Midbrain (tissue), 1 donor: ENCODE measurements around the gene AK8.

Source experiments
- DNase-seq: peaks from one replicate; lab custom pipeline; 2025; lab: John Stamatoyannopoulos, UW

Gene AK8

DNA sequence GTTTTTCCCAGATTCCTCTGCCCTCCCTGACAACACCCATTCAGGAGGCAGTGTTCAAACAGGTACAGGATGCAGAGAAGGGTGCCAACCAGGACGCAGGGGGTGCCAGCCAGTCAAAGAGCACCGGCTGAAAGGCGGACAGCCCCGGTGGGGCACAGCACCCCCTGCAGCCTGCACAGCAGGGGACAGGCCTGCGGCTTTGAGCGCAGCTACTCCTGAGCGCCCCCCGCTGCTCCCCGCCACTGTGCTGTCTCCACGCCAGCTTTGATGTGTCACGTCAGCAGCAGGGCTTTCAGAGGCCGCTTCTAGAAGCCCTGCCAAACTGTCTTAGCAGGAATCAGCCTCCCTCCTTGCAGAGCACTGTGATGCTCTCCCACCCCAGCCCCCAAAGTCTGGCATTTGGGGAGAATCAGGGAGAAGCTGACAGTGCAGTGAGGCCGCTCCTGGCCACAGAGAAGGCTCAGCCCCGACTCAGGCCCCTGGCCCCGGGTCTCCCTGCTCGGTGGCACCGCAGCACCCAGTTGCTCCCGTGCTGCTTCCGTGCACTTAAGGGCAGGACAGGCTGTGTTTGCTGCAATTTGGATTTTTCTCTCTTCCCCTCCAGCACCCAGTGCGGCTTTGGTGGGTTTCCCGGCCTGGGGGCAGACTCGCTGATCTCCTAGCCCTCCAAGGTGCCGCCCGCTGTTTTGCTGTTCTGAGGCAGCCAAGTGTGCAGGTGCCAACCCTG is 20.3 kb downstream of the AK8 start:
- no peak for DNase-seq

DNA sequence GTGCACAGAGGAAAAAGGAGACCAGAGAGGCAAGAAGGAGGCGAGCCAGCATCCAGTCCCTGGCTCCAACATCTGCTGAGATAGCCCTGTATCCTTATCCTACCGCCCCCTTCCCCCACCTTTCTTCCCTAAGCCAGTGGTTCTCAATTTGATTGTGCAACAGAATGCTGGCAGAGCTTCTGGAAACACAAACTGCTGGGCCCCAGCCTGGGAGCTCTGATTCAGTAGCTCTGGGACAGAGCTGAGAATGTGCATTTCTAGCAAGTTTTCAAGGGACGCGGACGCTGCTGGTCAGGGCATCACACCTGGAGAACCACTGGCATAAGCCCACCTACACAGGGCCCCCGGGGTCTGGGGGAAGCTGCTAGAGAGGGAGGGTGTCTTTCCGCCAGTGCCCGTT is 21.1 kb downstream of the AK8 start:
- DNase-seq, result peak; percentile 33

DNA sequence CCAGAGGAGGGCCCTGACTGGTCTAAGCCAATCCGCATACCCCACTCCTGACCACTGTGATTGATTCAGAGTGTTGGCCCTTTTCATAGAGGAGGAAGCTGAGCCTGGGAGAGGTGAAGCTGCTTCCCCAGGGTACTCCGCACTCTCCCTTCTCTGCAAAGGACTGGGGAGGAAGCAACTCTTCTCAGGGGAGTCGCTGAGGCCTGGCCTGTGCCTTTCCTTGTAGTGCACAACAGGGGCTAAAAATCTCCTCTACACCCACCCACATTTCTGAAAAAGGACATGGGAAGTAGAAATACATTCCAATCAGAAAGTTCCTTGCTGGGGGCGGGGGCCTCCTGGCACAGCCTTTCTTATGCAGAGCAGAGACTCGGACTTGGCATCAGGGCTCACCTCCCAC is 22.2 kb downstream of the AK8 start:
- no peak for DNase-seq

DNA sequence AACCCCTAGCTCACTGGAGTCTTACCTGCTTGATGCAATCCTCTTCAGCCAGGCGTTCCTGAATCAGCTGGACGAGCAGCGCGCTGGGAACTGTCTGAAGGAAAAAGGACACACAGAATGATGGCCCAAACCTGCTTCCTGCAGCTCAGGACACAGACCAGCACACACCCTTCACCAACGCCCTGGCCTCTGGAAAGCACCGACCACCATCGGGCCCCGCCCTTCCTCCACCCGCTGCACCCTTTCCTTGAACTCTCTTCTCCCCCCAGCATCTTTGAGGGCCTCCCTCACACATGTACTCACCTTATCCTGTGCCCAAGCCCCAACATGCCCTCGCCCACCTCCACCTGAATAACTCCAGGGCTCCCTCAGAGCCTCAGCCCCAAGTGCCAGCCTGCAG is 23.3 kb downstream of the AK8 start:
- no peak for DNase-seq

DNA sequence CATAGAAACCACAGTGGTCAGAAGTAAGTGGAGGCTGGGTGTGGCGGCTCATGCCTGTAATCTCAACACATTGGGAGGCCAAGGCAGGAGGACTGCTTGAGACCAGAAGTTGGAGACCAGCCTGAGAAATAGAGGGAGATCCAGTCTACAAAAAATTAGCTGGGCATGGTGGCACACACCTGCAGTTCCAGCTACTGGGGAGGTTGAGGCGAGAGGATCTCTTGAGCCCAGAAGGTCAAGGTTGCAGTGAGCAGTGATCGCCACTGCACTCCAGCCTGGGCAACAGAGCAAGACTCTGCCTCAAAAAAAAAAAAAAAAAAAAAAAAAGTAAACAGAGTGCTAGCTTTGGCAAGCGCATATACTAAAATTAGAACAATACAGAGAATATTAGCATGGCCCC is 24.6 kb downstream of the AK8 start:
- no peak for DNase-seq

DNA sequence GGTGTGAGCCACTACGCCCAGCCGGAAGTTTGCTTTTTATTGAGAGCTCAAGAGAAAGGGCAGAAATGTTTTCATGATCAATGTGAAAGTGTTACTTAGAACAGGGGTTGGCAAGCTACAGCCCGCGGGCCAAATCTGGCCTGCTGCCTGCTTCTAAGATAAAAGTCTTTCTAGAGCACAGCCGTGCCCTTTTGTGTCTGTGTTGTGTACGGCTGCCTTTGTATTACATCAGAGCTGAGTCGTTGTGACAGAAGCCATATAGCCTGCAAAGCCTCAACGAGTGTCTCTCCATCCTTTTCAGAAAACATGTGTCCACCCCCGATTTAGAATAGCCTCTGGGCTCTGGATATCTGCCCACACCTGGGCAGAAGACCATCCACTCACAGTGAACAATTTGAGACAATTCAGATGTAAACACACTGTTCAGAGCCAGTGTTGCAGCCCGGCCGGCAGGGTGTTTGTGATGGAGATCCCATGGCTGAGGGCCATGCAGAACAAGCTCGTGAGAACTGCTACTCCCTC is 28.8 kb downstream of the AK8 start:
- DNase-seq, result peak; percentile 11

DNA sequence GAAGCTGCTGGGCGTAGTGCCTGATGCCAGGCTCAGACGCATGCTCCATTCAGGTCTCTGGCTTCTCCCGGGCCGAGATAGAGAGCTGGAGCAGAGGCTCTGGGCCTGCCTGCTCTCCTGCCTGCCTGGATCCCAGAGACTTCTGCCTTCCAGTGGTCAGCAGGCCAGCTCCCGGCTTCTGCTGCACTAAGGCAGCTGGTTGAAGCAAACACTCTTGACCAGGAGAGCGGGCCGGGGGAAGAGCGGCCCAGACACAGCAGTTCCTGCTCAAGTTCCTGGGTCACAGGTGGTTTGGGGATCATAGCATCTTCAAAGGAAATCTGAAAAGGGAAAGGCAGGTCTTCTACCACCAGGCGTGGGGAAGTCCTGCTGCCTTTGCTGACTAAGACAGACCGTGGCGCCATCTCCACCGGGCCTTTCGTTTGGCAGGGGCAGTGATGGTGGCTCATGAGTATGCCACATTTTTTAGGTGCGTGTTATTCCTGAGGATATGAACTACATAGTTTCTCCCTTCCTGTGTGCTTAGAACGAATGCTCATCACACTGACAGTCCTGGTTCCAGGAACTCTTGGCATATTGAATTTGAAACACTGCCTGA is 31.1 kb downstream of the AK8 start:
- DNase-seq, result no peak

DNA sequence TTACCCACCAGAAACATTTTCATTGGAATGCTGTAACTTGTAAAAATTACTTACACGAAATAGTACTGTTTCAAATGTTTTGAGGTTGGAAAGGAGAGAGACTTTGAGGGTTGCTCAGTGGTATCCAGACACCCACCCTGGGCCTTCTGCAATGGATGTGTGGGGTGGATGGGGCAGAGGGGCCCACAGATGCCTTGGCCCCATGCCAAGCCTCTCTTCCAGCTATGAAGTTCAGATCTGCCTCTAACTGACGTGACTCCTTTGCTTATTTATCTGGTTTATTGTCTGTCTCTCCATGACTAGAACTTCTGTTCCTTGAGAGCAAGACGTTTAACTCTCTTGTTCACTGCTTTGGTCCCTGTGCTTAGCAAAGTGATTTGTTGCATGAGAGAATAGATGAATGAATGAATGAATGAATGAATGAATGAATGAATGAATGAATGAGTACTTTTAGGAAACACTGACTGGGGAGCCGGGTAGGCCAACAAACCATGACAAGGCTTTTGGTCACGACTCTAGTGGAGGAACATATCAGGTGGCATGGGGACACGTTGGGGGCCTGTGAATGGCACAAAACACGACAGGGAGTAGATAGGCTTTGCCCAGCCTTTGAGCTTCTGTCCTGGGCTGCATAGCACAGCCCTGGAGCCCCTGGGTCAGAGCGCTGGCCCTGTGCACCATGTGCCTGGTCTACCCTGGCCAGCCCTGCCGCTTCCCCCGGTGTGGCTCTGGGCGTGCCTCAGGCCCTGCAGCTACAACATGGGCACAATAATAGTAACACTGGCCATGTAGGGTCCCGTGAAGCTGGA is 31.8 kb downstream of the AK8 start:
- no peak for DNase-seq

DNA sequence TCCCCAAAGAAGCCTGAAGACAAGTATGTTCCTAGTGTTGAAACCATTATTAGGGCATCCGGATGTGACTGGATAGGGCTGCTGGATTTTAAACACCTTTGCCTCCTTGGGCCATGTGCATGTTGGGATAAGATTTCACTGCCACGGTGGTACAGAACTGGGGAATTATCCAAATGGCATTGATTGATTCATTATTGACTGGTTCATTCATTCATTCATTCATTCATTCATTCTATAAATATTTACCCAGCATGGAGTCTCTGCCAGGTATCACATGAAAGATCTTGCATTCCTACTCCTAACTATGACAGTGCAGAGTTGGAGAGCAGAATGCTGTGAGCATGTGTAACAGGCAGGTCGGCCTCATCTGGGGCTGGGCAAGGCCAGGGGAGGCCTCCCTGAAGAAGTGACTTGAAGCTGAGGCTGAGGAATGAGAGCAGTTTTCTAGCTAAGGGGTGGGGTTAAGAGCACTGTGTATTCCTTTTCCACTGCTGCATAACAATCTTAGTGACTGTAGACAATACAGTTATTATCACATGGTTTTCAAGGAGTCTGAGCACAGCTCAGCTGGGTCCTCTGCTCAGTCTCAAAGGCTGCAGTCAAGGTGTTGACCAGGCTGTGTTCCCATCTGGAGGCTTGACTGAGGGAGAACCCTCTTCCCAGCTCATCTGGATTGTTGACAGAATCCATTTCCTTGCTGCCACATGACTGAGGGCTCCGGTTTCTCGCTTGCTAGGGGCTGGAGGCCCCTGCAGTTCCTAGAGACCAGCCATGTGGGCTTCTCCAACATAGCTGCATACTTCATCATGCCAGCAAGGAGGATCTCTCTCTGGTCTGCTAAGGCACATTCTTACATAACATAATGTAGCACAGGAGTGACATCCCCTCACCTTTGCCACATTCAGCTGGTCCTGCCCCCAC is 35.7 kb downstream of the AK8 start:
- DNase-seq, result no peak

DNA sequence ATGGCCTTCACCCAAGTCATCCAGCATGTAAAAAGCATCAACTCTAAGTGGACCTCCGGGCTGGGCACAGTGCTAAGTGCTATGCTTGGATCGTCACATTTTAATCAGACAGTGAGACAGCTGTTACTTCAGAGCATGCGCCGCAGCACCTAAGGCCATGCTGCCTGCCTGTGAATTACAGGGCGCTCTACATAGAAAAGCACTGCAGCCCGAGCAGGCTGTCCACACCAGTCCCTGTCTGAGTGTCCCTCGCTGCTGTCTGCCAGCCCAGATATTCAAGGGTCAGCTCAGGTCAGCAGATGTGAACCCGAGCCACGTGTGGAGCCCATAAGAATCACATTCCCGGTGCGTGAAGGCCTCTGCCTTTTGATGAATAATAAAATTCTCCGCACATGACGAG is 37.1 kb downstream of the AK8 start:
- no peak for DNase-seq

DNA sequence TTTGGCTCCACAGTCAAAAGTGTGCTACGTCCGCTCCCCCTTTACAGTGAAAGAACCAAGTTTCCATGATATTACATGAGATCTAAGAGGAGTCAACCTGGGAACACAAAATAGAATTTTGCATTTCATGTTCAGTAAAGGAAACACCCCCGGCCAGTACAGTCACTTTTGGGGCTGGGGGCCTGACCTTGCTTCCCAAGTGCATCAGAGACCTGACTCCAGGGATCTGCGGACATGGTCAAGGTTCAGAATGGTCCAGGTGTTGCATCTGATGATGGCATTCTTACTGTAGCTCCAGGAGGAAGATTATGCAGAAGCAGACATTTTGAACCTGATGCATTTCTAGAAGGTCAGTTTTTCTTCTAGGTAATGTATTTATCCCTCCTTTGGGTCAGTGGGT is 39.8 kb downstream of the AK8 start:
- DNase-seq, result no peak

DNA sequence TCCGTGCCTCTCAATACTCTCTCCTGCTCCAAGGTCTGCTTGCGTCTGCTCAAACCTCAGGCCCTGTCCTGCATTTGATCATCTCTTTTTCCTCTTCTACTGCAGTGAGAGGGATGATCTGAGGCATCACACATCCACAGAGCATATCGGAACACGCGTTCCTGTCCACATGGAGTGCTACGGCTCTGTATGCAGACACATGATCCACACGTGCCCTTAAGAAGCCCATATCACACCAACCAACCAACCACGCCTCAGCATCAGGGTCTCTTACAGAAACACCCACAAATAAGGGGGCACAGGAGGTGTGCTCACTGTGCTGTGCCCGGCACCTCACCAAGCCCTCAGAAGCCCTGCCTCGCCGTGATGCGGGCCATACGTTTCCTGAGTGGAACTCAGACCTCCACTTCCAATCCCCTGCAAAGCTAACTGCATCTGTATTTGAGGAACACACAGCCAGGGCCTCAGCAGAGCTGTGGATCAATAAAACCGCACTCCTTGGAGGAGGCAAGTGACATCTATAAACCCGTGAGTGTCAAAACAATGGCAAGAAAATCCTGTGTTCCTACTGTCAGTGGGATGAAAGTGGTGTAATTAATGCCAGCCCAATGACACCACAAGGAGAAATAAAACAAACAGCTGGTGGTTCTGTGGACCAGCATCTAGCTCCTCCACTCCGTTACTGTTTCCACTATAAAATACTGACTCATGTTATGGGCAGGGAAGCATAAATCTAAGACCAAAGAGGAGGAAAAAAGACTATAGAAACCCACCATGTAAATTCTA is 40.4 kb downstream of the AK8 start:
- DNase-seq, result no peak

DNA sequence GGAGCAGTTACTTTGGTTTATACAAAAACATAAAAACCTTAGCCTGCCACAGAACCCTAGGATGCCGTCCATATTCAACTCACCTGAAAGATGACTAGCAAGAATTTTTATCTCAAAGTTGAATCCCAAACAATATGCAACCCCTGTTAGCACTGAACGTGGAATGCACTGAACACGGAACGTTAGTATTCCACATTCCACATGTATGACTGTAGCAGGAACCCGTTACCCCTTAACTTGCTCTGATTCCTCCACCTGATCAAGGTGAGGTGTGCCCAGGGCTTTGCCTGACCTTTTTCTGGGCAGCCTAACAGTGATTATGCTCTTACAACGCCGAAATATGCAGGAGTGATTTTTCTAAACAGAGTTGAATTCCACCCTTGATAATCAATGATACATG is 43.7 kb downstream of the AK8 start:
- DNase-seq, result no peak

DNA sequence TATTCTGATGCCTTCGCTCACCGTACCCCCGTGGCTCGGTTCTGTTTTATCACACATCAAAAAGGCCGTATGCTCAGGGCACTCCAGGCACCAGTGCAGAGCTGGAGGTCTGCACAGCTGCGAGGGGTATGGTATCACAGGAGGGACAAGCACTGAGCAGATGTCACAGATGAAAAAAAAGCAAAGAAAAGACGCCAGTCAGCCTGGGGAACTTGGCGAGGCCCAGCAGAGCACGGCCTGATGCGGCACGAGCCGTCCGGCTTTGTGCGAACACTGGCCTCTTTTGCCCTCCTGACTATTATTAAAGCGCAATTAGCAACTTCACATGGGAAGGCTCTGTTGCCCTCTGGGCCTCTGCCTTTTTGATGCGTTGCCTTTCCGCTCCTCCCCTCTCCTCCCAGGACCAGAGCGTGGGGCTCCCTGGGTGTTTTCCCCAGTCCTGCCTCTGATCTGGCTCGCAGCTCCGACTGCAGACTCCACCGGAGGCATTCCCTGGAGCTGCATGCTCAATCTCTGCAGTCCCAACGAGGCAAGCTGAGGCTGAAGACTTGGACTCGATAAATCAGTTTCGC is 44.4 kb downstream of the AK8 start:
- no peak for DNase-seq

DNA sequence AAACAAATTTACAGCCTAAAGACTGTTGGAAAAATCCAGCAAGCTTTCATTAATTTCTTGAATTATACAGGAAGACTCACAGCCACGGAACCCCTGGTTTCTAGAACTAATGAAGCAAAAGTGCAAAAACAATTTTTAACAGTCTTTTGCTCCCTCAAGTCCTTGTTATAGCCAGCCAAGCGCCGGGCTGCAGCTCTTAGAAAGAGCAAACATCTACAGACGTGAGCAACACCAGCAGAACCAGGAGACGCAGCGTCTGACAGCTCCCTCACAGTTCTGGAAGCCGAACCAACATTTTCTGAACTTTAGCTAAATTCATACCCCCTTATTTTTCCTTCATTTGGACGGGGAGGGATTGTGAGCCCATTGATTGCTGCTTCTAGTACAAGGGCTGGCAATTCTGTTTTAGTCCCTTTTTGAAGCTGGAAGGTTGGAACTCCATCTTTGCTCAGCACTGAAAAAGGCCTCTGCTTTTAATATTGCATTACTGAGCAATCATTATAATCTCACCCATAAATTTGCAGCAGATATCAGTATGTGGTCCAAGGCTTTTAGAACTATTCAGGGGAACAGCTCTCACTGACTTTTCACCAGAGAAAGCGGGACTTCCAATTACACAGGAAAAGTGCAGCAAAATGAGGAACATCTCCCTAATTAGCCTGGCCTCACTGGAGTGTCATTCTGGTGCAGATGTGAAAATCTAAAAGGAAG is 45.8 kb downstream of the AK8 start:
- no peak for DNase-seq

DNA sequence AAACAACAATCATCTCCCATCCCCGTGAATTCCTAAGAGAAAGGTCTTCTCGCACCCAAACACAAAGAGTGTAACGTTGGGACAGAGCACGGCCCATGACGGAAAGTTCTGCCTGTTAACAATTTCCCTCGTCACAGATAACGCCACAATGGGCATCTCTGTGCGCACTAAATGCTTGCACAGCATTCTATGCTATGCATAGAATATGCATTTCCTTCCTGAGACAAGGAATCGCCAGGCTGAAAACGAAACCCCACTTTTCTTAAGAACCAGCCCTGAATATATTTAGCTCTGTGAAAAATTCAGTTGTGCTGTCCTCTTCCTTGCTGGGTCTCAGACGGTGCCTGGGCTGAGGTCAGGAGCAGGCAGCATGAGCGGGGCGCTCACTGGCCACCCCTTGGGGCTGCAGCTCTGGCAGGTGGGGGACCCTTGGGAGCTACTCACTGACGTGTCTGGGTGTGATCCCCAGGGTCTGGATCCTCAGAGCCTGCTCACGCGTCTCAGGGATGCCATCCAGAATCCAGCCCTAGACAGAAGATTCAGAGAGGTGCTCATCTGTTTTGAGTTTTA is 49.8 kb downstream of the AK8 start:
- DNase-seq, result no peak

DNA sequence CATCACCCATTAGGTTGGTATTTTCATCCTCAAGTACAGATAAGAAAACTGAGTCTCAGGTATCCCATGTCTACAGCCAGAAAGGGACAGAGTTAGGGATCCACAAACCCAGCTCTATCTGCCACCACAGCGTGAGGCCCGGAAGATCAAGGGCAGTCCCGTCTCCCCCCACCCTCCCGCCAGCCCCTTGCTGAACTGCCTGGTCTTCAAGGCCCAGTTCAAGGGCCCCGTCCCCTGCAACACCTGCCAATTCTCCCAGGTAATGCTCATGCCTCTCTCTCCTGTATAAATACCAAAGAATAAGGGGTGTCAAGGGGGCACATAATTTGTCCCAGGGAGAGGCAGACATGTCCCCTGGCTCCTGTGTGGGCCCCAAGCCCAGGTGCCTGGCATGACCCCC is 50.7 kb downstream of the AK8 start:
- no peak for DNase-seq

DNA sequence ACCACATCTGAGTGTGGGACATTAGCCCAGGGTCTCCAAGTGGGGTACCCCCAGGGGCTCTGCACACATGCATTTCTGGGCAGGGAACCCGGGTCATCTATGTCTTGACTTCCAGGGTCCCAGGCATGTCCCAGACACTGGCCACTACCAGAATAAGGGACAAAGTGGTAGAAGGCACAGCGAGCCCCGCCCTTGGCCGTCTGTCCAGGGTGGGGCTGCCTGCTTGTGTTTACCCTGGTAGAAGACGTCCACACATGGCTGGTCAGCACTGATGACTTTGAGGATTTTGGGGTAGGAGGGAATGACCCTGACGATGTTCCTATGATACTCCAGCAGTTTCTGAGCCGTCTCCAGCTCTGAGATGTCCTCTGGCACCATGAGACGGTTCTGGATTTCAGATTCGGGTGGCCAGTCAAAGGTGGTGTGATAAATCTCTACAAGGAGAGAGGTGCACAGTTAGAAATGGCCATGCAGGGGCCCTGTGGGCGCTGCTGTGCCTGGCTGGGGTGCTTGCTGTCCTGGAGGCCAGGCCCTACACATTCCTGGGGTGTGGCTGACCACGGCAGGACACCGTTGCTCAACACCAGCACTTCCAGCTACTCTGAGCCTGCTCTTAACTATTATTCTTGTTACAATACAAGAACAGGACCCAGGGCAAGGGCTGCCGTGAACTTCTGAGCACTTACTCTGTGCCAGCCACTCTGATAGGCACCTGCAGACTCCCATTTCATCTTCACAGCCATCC is 51.3 kb downstream of the AK8 start:
- DNase-seq, result no peak

DNA sequence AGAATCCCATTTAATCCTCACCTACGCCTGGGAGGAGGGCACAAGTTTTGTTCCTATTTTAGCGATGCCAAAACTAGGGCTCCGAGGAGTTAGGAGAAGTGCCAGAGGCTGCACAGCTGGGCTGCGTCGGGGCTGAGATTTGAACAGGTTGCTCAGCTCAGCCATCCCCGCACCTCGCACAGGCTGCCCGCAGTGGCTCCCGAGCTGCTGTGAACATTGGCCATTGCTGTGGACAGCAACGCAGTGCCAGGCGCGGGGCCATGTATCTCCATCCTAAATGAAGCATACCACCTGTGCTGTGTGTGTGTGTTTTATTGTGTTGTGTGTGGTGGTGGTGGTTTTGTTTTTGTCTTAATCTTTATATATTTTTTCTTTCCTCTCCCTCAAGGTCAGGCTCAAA is 52.0 kb downstream of the AK8 start:
- DNase-seq, result no peak
